ENCODE measurements around the gene SPTBN4.
"Not testable (repeated sequence)": the region's sequence is repeated elsewhere in the genome, so short reads cannot be mapped to it uniquely, and the experiment has no call there.

The SPTBN4 gene

DNA sequence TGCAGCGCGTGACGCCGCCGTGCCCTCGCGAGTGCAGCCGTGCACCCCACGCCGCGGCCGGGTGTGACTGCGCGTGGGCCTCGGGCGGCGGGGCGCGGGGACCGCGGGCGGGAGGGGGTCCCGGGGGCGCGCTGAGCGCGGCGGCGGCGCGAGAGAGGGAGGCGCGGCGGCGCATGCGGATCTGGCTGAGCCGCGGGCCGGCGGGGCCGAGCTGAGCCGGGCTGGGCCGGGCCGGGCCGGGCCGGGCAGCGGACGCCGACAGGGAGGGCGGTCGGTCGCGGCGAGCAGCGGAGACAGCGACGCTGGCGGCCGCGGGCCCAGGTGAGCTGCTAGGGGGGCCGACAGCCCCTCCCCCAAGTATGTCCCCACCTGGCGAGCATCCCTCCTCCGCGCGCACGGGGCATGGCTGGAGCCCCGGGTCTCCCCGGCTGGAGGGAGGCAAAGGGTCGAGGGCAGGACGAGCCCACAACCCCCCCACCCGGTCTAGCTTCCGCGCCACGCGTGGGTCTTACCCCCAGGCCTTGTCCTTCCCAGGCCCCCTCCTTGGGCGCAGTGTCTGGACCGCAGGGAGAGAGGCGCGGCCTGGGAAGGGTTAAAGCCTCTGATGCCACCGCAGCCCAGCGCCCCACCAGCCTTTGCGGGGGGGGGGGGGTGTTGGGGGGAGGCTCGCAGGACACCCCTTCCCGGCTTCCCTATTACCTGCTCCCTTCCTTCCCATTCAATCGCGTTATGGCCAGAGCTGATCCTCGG lies at the start of gene SPTBN4:
SPTBN4 (plus strand) TSS at position 17 of the 750 bp plus-strand sequence. CDS start 5,621 bp downstream, outside the sequence.
- DNase-seq (ENCODE audit: low read depth in 2 of 2): no peak

DNA sequence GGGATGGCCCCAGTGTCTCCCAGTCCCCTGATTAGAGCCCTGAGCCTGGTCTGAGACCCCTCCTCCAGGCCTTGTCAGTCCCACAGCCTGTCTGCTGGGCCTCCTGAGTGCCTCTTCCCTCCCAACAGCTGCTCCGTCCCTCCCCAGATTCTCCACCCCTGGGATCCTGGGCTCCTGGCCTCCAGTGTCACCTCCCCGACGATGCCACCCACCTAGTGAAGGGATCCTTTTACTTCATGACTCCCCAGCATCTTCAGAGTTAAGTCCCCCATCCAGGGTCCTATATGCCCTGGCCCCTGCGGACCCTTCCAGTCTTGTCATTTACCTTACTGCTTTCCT lies 49.2 kb upstream of the SPTBN4 start:
- no peak for DNase-seq (ENCODE audit: low read depth in 2 of 2)

DNA sequence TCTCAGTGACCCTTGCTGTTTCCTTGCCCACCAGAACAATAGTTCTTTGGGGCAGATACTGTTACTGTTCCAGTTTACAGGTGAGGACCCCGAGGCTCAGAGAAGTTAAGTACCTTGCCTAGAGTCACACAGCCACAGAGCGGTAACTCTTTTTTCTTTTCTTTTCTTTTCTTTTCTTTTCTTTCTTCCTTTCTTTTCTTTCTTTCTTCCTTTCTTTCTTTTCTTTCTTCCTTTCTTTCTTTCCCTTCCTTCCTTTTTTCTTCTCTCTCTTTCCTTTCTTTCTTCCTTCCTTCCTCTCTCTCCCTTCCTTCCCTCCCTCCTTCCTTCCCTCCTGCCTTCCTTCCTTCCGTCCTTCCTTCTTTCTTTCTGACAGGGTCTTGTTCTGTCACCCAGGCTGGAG lies 48.8 kb upstream of the SPTBN4 start:
- DNase-seq (ENCODE audit: low read depth in 2 of 2): no peak

DNA sequence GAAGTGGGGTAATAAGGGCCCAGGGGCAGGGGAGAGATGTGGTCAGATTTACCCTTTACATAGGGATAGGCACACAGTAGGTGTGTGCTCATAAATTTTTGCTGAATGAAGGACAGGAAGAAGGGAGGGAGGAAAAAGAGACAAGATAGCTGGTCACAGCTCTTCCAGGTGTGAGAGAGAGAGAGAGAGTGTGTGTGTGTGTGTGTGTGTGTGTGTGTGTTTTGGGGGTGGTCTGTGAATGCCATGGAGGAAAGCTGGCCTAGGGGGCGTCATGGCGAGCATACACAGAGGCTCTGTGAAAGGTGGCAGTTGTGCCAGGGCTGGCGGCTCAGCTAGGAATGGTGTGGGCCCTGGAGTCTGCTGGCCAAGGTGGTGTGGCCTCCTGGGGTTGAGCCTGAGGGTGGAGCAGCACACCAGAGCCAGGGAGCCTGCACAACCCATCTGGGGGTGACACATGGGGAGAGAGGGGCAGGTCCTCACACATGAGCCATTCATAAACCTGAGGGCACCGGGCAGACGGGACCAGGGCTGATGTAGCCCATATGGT lies 47.7 kb upstream of the SPTBN4 start:
- no peak for DNase-seq (ENCODE audit: low read depth in 2 of 2)

DNA sequence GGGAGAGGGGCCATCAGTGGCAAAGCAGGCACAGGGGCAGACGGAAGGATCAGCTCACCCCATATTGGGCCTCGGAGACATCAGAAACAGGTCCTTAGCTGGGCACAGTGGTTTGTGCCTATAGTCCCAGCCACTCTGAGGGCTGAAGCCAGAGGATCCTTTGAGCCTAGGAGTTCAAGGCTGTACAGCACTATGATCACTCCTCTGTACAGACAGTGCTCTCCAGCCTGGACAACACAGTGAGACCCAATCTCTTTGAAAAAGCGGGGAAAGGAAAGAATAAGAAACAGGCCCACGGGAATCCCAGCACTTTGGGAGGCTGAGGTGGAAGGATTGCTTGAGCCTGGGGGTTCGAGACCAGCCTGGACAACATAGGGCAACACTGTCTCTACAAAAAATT lies 47.0 kb upstream of the SPTBN4 start:
- DNase-seq (ENCODE audit: low read depth in 2 of 2): no peak

DNA sequence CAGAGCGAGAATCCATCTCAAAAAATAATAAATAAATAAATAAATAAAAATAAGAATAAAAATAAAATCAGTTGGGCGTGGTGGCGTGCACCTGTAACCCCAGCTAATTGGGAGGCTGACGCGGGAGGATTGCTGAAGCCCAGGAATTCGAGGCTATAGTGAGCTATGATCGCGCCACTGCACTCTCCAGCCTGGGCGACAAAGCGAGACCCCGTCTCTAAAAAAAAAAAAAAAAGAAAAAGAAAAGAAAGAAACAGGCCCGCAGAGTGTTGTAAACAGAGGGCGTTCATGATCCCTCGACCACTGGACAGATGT lies 46.4 kb upstream of the SPTBN4 start:
- DNase-seq (ENCODE audit: low read depth in 2 of 2): no peak

DNA sequence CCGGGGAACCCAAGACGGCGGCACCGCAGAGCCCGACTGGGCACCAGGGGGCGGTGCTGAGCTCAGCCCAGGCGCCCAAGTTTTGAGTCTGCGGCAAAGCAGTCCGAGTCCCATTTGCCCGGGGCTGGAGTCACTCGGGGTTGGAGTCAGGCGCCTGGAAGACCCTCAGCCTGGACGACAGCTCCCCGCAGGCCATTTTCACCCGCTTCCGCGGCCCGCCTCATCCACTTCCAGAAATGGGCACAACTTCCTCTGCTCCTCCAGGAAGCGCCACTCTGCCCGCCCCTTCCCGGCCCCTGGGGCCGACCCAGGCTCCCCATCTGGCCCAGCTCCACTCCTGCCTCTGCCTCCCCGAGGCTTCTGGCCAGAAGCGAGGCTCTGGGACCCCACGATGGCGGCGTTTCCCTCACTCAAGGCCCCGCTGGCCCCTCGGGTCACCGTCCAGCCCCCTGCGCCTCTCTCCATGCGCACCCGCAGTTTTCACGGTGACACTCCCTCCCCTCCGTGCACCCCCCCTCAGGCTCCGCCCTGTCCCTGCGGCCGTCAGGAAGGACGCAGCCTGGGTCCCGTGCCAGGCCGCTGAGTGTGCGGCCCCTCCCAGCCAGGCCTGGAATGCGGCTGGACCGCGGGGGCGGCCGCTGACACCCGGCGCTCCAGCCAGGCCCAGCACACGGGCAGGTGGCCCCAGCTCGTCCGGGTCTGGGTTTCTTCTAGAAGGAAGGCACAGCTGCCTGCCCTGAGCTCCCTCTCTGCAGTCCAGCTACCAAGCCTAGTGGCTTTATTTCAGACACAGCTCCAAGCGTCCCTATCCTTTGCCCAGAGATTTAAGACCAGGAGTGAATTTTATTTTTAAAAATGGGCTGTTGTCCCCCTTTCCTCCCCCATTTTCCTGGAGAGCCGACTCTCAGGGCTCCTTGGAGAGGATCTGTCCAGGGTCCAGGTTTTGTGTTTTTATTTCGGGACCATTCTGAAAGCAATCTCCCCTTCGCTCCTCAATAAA lies 45.7 kb upstream of the SPTBN4 start:
- peak; percentile 56 to 66 for DNase-seq (ENCODE audit: low read depth in 2 of 2)

DNA sequence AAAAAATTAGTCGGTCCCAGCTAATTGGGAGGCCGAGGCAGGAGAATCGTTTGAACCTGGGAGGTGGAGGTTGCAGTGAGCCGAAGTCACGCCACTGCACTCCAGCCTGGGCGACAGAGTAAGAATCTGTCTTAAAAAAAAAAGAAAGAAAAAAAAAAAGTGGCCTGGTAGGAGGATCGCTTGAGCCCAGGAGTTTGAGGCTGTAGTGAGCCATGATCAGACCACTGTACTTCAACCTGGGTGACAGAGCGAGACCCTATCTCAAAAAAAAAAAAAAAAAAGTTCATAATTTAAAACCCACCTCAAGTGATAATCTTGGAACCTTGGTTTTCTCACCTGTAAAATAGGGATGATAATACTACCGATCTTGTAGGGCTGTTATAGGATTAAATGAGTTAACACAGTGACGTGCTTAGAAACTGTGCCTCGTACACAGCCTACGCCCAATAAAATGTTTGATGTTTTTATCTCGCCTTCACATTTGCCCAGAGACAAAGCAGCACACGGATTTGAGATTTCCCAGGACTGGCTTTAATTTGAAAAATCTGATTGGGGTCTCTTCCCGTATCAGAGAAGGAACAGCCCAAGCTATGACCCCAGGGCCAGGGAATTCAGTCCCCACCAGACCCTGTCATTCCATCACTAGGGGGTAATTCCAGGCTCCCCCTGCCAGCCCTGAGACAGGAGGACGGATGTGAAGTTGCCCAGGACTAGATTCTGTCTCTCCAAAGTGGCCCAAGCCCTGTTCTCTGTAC lies 44.6 kb upstream of the SPTBN4 start:
- no peak for DNase-seq (ENCODE audit: low read depth in 2 of 2)

DNA sequence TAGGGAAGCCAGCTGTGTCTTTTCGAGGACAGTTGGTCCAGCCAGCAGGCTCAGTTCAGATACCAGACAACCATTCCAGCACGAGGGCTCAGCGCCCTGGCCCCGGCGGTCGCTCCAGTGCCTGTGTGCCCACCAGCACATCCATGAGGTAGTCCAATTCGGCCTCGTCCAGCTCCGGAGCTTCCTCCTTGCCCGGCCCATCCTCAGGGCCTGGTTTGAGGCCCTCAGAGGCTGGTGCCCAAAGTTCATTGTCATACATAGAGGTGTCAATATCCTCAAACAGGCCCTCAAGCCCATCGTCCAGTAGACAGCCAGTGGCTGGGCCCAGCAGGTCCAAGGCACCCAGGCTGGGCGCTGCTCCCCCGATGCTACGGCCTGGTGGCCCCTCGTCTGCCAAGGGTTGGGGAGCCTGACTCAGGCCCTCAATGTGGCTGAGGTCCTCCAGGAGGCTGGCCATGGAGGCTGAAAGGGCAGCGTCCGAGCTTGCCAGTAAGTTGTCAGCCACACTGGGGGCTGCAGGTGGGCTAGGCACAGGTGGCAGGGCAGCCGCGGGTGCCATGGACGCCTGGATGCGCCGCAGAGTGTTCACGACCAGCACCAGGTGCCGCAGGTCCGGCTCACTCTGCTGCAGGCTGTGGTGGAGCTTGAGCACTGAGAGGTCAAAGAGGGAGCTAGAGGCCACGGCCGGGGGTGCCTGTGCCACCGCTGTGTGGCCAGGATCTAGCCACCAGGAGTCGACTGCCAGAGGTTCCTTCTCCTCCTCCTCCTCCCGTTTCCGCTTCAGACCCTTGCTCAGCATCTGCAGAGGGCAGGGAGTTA lies 43.8 kb upstream of the SPTBN4 start:
- DNase-seq (ENCODE audit: low read depth in 2 of 2): no peak

DNA sequence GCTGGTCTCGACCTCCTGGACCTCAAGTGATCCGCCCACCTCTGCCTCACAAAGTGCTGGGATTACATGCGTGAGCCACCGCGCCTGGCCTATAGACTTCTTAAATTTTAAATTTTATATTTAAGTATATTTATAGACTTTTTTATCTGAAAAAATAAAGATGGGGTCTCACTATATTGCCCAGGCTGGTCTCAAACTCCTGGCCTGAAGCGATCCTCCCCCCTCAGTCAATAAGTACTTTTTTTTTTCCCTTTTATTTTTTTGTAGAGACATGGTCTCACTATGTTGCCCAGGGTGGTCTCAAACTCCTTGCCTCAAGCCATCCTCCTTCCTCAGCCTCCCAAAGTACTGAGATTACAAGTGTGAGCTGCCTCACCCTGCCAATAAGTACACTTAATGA lies 42.9 kb upstream of the SPTBN4 start:
- DNase-seq (ENCODE audit: low read depth in 2 of 2): no peak

DNA sequence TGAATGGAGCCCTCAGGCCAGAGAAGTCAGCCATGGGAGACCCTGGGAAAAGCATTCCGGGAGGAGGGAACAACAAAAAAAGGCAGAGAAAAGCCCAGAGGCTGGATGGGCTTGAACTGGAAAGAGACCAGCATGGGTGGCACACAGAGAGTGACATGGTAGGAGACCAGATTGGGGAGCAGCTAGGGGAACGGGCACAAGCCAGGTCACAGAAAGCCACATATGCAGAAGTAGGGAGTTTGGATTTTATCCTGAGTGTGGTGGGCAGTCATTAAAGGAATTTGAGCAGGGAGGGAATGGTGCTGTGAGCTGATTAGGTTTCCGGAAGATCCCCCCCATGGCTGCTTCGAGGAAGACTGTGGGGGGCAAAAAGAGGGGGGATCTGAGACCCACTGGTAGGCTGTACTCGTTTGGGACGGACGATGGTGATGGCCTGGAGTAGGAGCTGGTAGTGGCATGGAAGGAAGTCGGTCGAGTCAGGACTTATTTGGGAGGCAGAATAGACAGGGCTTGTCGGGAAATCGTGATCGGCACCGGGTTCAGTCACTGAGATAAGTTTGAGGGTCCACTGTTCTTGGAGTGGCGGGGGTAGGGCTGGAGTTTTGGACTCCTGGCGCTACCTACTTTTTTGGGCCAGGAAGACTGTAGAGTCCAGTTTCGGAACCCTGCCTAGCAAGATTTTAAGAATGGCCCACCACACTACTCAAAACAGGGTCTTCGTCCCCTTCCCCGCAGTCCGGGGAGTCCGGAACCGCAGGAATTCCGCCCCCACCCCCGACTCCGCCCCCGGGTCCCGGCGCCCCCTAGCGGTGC lies 42.0 kb upstream of the SPTBN4 start:
- DNase-seq (ENCODE audit: low read depth in 2 of 2): no peak

DNA sequence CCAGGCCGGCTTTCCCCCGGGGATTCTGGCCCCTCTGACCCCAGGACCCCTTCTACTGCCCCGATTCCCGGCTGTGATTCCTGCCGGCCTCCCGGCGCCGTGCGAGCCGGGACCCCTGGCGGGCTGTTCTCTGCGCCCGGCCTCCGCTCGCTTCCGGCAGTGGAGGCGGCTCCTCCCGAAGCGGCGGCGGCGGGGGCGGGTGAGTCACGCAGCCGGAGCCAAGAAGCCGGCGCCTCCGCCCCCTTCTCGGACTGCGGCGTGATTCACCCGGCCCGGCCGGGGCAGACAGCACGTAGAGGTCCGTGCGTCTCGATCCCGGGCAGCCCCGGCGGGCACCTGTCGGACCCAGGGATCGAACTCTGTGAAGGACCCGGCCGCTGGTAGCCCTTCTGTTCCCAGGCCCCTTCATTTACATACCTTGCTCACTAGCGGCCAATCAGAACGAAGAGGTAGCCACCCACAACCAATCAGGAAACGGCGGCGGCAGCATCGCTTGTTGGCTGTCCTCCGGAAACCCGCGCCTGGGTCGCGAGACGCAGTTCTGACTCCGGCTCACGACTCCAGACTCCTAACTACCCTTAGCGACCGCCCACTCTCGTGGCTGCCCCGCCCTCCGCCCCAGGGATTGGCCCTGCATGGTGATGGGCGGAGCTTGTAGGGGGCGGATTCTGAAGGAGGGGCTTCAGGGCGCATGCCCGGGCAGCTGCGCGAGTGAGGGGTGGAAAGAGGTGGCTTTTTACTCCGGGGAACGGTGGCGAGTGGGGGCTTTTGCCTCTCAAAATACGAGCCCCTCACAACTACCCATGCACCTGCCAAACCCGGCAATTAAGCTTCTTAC lies 41.1 kb upstream of the SPTBN4 start, which contains the start of gene SERTAD1:
SERTAD1 (minus strand) TSS at position 543 of the 838 bp plus-strand sequence. CDS start 2,446 bp downstream, outside the sequence.
- DNase-seq (ENCODE audit: low read depth in 2 of 2): peak; percentile 100

DNA sequence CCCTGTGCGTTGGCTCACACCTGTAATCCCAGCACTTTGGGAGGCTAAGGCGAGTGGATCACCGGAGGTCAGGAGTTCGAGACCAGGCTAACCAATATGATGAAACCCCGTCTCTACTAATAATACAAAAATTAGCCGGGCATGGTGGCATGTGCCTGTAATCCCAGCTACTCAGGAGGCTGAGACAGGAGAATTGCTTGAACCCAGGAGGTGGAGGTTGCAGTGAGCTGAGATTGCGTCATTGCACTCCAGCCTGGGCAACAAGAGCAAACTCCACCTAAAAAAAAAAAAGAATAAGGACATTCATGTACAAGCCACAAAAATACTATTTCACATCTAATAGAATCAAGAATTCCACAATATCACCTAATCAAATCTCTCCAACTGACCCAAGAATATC lies 38.6 kb upstream of the SPTBN4 start:
- not testable (repeated sequence) for DNase-seq (ENCODE audit: low read depth in 2 of 2)

DNA sequence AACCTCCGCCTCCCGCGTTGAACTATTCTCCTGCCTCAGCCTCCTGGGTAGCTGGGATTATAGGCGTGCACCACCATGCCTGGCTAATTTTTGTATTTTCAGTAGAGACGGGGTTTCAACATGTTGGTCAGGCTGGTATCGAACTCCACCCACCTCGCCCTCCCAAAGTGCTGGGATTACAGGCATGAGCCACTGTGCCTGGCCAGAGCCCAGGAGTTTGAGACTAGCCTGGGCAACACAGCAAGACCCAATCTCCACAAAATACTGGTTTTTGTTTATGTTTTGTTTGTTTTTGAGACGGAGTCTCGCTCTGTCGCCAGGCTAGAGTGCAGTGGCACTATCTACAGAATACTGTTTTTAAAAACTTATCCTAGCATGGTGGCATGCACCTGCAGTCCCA lies 36.6 kb upstream of the SPTBN4 start:
- not testable (repeated sequence) for DNase-seq (ENCODE audit: low read depth in 2 of 2)

DNA sequence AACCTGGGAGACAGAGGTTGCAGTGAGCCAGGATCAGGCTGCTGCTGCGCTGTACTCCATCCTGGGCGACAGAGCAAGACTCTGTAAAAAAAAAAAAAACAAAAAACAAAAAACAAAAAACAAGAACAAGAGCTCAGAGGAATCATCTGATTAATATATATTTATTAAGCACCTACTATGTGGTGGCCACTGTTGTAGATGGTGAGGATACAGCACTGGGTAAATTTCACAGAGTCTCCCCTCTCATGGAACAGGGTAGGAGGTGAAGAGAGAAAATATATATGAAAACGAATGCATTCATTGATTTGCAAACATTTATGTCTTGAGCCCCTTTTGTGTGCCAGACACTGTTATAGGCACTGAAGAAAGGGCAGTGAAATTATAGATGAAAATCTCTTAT lies 35.1 kb upstream of the SPTBN4 start:
- no peak for DNase-seq (ENCODE audit: low read depth in 2 of 2)

DNA sequence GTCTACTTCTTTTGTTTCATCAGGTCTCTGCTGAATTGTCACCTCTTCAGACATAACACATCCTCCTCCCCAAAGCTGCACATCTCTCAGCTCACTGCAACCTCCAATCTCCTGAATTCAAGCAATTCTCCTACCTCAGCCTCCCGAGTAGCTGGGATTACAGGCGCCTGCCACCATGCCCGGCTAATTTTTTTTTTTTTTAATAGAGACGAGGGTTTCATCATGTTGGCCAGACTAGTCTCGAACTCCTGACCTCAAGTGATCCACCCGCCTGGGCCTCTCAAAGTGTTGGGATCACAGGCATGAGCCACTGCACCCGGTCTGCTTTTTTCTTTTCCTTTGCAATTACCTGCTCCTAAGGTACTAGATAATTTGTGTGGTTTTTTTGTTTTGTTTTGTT lies 34.0 kb upstream of the SPTBN4 start:
- DNase-seq (ENCODE audit: low read depth in 2 of 2): not testable (repeated sequence)

DNA sequence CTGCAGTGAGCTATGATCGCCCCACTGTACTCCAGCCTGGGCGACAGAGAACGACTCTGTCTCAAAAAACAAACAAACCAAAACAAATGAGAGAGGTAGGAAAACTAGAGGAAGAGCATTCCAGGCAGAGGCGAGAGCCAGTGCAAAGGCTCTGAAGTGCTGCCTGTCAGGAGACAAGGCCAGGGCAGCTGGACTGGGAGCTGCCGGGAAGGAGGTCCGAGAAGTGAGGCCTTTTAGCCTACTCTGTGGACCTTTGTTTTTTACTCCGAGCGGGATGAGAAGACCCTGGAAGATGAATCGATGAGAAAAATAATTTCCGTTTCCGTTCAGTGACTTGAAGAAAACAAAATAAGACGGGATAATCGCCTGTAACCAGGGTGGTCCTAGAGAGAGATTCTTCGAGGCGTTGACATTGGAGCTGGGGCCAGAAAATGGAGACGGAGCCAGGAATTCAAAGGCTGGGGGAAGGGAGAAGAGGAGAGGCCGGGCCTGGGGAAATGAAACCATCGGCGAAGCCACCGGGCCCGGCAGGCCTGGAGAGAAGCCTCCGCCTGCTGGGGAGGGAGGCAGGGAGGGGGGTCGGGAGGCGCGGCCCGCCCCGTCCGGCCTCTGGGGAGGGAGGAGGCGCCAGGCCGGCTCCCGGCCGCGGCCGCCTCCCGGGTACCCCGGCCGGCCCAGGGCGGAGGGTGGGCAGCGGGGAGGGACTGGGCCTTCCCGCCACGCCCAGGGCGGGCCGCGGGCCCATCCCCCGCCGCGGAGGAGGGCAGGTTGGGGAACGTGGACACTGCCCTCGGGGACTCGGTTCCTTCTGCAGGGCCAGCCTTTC lies 33.2 kb upstream of the SPTBN4 start:
- peak; percentile 21 to 42 for DNase-seq (ENCODE audit: low read depth in 2 of 2)

DNA sequence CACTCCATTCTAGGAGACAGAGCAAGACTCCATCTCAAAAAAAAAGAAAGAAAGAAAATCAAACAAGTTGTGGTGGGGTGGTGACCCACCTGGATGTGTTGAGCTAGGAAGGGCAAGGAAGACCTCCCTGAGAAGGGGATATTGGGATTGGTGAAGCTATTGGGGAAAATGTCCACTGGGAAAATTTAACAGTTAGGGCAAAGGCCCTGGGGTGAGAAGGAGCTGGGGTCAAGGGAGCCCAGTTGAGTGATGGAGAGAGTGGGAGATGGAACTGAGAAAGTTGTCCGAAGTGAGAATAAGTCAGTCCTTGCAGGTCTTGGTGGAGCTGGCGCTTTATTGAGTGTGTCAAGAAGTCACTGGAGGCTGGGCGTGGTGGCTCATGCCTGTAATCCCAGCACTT lies 28.5 kb upstream of the SPTBN4 start:
- DNase-seq (ENCODE audit: low read depth in 2 of 2): no peak
